Ascending aorta (tissue), 2 donors: ENCODE measurements around the gene EML6. TPM values are rescaled to one million over a fixed set of nuclear protein-coding genes. Genes with fewer than 3 reads are reported as not detected.
"Not testable (repeated sequence)": the region's sequence is repeated elsewhere in the genome, so short reads cannot be mapped to it uniquely, and the experiment has no call there.

Experiments
- DNase-seq, 2 donors: peaks; one replicate each; pipeline ENCODE4 v3.0.0-alpha.2; 2019; ENCODE audit warnings: low spot score in 2 of 2
- H3K27ac ChIP-seq, 2 donors: fragments of 200-600 bp; sonication (generic); one replicate each; pipeline ENCODE4 v1.5.1; 2016 to 2017; ENCODE audit warnings: mild to moderate bottlenecking in 1 of 2
- H3K27me3 ChIP-seq: fragments of 200-600 bp; sonication (generic); one replicate; pipeline ENCODE4 v1.5.1; 2017
- H3K36me3 ChIP-seq, 2 donors: fragments of 200-600 bp; sonication (generic); one replicate each; pipeline ENCODE4 v1.5.1; 2016
- H3K4me1 ChIP-seq, 2 donors: fragments of 200-600 bp; sonication (generic); one replicate each; pipeline ENCODE4 v1.5.1; 2016 to 2017; ENCODE audit warnings: mild to moderate bottlenecking in 1 of 2
- H3K4me3 ChIP-seq, 2 donors: fragments of 200-600 bp; sonication (generic); one replicate each; pipeline ENCODE4 v1.5.1; 2016 to 2017; ENCODE audit warnings: mild to moderate bottlenecking in 1 of 2
- H3K9me3 ChIP-seq, 2 donors: fragments of 200-600 bp; sonication (generic); one replicate each; pipeline ENCODE4 v1.5.1; 2016
- intact Hi-C: fragments of 100-400 bp; cut with DNase I; formaldehyde crosslinking; loops from one replicate; pipeline ENCODE4 v1.15.1; 2023
- total RNA-seq: library from RNA; depleted of rRNA; stranded (reverse); fragments of >200 nt; gene quantifications from one replicate; pipeline ENCODE4 v1.1.0, GENCODE V29; 2016
- TF ChIP-seq, protein P1 (sequence below), 3 experiments: fragments of 200-600 bp in 2 of 3; fragments of 450-650 bp in 1 of 3; sonication (generic) in 2 of 3; IDR thresholded peaks; one replicate each; pipeline ENCODE4 v1.5.1; 2016 to 2019; ENCODE audit warnings: antibody characterized with exemption in 3 of 3, mild to moderate bottlenecking in 1 of 3, moderate library complexity in 1 of 3

The EML6 gene
- total RNA-seq, 1 donor from 2014 or later: not detected

GRCh38 chr2:54866179-54866578, 142.7 kb downstream of the EML6 start:
- intact Hi-C loops: no loop called here
- Histone ChIP-seq H3K4me3 (no peak overlapping the region), H3K4me1 (no peaks in the 10 kb centered on the region), H3K27ac (no peak overlapping the region), H3K36me3 (no peaks in the 10 kb centered on the region), H3K27me3 (no peaks in the 10 kb centered on the region), H3K9me3 (no peaks in the 10 kb centered on the region)
- TF ChIP-seq, protein P1, sequence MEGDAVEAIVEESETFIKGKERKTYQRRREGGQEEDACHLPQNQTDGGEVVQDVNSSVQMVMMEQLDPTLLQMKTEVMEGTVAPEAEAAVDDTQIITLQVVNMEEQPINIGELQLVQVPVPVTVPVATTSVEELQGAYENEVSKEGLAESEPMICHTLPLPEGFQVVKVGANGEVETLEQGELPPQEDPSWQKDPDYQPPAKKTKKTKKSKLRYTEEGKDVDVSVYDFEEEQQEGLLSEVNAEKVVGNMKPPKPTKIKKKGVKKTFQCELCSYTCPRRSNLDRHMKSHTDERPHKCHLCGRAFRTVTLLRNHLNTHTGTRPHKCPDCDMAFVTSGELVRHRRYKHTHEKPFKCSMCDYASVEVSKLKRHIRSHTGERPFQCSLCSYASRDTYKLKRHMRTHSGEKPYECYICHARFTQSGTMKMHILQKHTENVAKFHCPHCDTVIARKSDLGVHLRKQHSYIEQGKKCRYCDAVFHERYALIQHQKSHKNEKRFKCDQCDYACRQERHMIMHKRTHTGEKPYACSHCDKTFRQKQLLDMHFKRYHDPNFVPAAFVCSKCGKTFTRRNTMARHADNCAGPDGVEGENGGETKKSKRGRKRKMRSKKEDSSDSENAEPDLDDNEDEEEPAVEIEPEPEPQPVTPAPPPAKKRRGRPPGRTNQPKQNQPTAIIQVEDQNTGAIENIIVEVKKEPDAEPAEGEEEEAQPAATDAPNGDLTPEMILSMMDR (IDR thresholded peaks at IDR 0.05): no peak
- no peak for DNase-seq

DNA sequence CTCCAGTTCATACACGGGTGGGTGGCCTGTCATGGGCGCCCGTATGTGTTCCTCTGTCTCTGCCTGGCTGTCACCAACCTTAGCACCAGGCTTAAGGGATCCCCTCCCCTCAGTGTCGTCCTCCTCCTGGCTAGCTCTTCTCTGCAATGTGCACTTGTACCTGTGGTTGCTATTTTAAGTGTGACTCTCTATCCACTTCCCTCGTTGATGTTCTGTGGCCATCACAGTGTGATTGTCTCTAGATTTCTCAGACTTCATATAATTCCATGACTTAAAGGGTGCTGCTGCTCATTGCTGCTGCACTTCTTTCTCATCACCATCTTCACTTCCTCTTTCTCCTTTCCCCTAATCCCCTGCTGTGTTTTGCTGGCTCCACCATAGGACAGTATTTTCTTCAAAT, 143.4 kb downstream of the EML6 start:
- H3K4me3 ChIP-seq: no peak overlapping the region
- intact Hi-C loops: no loop called here
- no peaks in the 10 kb centered on the region for H3K36me3 ChIP-seq
- H3K27ac ChIP-seq: no peak overlapping the region
- H3K27me3 ChIP-seq: no peaks in the 10 kb centered on the region
- TF ChIP-seq, protein P1 (IDR thresholded peaks at IDR 0.05): no peak
- H3K4me1 ChIP-seq: no peaks in the 10 kb centered on the region
- DNase-seq: no peak
- no peaks in the 10 kb centered on the region for H3K9me3 ChIP-seq

DNA sequence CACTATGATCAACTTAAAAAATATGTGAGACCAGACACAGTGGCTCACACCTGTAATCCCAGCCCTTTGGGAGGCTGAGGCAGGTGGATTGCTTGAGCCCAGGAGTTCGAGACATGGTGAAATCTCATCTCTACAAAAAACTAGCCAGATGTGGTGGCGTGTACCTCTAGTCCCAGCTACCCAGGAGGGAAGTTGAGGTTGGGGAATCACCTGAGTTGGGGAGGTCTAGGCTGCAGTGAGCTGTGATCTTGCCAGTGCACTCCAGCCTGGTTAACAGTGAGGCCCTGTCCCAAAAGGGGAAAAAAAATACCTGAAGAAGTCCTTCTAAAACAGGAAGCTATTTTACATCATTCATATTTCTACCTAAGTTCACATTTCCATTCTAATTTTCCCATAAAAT, 144.0 kb downstream of the EML6 start:
- Histone ChIP-seq H3K4me3 (no peak overlapping the region), H3K36me3 (no peaks in the 10 kb centered on the region), H3K27me3 (no peaks in the 10 kb centered on the region), H3K9me3 (no peaks in the 10 kb centered on the region), H3K27ac (no peak overlapping the region), H3K4me1 (no peaks in the 10 kb centered on the region)
- TF ChIP-seq, protein P1 (IDR thresholded peaks at IDR 0.05): no peak
- no peak for DNase-seq
- intact Hi-C loops: no loop called here

DNA sequence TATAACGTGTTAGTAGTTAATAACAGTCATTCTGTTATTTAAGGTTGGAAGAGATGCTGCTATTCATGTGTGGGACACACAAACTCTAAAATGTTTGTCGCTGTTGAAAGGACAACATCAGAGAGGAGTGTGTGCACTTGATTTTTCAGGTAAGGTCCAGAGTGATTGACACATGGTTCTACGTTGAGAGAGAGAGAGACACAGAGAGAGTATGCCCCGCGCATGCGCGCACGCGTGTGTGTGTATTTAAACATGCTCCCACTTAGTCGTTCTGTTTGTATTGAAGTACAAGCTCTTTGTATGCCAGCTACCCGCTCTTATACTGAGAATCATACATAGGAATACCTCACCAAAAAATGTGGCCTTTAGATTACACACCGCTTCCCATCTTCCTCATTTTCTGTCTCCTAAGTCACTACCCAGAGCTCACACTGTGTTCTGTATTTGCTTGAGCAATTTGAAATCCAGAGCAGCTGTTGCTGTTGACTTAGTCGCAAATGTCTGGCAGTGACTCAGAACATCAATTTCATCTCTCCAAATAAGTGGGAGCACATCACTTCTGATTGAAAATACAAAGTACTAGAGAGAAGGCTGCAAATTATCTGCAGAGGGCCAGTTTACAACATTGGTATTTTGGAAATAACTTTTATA, 148.1 kb downstream of the EML6 start:
- no peak for DNase-seq
- Histone ChIP-seq H3K9me3 (no peaks in the 10 kb centered on the region), H3K4me3 (no peak overlapping the region), H3K36me3 (no peaks in the 10 kb centered on the region), H3K27me3 (no peaks in the 10 kb centered on the region), H3K27ac (no peak overlapping the region), H3K4me1 (no peaks in the 10 kb centered on the region)
- TF ChIP-seq, protein P1 (IDR thresholded peaks at IDR 0.05): no peak
- intact Hi-C loops: no loop called here

DNA sequence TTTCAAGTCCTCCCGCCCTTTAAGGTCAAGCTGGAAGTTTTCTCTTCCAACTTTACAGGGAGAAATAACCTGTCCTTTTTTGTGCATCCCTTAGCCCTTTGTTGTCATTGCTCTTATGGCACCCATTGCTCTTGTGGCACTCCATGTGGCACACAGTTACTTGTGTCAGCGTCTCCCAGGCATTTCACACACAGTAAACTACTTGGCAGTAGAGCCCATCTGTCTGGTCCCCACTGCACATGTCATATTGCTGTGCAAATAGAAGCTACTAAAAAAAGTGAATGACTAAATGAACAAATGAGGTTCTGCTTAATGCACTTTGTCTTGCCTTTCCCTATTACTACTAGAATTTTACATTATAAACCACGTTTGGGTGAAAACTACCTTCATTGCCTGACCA, 149.3 kb downstream of the EML6 start:
- H3K4me1 ChIP-seq: no peaks in the 10 kb centered on the region
- H3K4me3 ChIP-seq: no peak overlapping the region
- DNase-seq: no peak
- H3K27me3 ChIP-seq: no peaks in the 10 kb centered on the region
- intact Hi-C loops: no loop called here
- TF ChIP-seq, protein P1 (IDR thresholded peaks at IDR 0.05): no peak
- no peaks in the 10 kb centered on the region for H3K36me3 ChIP-seq
- H3K9me3 ChIP-seq: no peaks in the 10 kb centered on the region
- H3K27ac ChIP-seq: no peak overlapping the region

DNA sequence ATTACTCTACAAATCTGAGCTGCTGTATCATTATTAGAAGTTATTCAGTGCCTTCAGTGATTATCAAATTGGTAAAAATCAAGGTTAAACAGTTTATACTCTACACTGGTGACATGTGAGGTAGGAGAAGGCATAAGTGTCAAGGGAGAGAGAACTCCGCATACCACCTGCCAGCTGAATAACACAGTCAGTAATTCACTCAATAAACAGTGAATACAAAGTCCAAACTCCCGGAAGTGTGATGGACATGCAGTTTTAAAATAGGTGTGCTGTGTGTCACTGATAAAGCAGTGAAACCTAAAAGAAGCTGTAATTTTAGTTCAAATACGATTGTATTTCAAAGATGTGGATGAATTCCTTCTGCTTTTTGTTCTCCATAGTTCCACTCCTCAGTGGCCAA, 149.8 kb downstream of the EML6 start:
- H3K4me3 ChIP-seq, intact Hi-C loops, H3K4me1 ChIP-seq, H3K36me3 ChIP-seq, DNase-seq, H3K9me3 ChIP-seq, H3K27me3 ChIP-seq, H3K27ac ChIP-seq: not testable (repeated sequence)
